GM21717 (cell line): Measurements from ENCODE around the gene SEC23IP.

Experiments used
- ATAC-seq: cut with Tn5 transposase; IDR thresholded peaks from one replicate; pipeline ENCODE4 v1.9.1; 2021; ENCODE audit warnings: mild to moderate bottlenecking, moderate library complexity; ENCODE audit not compliant: unreplicated experiment

The SEC23IP gene

DNA sequence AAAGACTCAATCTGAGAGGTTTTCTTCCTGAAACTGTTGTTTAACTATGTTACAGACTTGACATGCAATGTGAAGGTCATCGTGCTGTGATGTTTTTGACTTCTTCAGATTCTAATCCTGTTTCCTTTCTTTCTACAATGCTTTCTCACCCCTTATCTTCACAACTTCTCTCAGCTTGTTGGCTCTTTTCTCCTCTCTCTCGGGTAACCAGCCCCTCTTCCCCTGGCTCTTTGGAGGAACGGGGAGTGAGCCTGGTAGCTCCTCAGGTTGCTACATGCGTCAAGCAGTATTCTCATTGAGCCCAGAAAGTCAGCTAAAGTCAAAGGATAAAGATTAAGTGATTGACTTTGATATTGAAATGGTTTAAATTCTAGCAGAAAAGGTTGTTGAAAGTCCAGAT is 40.1 kb downstream of the SEC23IP start:
- no peak for ATAC-seq

DNA sequence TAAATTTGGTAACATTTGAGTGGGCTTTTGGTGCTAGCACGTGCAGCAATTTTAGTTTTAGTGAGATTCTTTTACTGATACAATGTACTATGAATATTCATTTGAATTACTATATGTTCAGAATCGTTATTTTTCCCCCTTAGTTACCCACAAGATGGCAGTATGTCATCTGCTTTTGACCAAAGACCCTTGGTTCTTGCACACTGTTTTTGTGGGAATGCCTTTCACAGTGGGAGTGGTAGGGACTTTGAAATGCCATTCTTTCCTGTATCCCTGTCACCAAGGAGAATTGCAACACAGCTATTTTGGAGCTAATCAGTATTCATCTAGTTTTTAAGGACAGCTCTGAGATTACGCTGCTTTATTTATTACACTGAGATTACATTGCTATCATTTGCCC is 40.6 kb downstream of the SEC23IP start:
- no peak for ATAC-seq

- no peak for ATAC-seq
Observed at GRCh38 chr10:119940487-119940886, 48.0 kb downstream of the SEC23IP start.

GRCh38 chr10:119942973-119943372 is 50.4 kb downstream of the SEC23IP start:
- no peak for ATAC-seq

DNA sequence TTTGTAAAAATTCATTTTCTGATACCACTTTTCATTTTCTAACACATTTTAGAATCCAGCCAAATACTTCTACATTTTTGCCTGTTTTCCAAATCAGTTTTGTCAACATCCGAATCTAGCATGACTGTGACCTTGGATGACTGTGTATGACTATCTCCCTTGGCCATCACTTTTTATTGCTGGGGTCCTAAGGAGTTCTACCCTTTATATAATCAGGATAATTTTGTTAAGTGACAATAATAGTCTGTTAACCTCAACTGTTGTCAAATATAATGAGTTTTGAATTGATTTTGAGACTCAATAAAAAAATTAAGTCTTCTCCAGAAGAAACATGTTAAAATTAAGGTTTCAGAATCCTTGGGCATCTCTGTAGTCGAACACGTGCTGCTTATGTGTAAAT is 53.3 kb downstream of the SEC23IP start:
- ATAC-seq: no peak

DNA sequence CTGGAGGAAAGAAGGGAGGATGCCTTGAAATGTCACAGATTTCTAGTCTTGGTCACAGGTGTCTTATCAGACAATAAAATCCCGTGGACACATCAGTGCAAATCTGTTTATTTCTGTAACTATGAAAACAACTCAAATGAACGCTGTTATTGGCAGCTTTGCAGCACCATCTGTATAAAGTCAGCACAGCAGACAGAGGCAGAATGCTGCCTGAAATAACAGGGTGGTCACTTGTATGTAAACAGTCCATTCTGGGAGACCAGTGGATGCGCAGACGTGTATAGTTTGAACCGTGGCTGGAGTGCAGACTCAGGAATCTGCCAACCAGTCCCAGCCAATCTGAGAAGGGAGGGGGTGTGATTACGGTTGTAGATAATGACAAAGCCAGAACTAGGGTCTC is 54.8 kb downstream of the SEC23IP start:
- ATAC-seq: no peak

DNA sequence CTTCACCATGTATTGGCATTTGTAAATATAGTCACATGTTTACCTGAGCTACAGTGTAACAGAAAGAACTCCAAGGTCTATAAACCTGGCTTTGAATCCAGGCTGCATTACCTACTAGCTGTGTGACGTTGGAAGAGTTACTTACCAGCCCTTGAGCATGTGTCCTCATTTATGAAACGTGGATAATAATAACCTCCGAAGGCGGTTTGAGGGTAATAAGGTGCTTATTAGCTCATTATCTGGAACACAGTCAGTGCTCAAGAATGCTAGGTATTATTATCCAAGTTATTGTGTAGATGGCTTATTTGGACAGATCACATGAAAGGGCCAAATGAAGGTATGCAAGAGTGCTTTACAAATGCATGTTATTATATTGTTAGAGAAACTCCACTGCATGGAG is 64.9 kb downstream of the SEC23IP start:
- no peak for ATAC-seq

- ATAC-seq: no peak
Observed at GRCh38 chr10:119962837-119963236, 70.3 kb downstream of the SEC23IP start.

- no peak for ATAC-seq
Observed at GRCh38 chr10:119967066-119967465, 74.5 kb downstream of the SEC23IP start.

- no peak for ATAC-seq
Observed at GRCh38 chr10:119969609-119970008, 77.1 kb downstream of the SEC23IP start.

DNA sequence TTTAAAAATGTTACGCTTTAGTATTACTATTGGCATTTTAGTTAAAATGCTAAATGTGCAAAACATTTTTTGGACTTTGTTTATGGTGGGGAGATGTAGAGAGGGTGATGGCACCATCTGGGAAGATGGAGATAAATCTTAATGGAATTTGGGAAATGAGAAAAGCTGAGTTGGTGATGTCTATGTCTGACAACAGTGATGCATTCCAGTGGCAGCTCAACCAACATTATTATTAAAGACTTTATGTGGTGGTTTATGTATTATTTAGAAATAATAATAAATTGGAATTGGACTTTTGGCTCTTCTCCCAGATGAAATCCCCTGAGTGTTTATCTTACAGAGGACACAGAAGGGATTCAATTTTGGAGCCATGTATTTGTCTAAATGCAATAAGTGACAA is 77.6 kb downstream of the SEC23IP start:
- ATAC-seq: no peak

GRCh38 chr10:119970963-119971362 is 78.4 kb downstream of the SEC23IP start:
- no peak for ATAC-seq

- no peak for ATAC-seq
Observed at GRCh38 chr10:119973281-119973680, 80.8 kb downstream of the SEC23IP start.

GRCh38 chr10:119976421-119976820 is 83.9 kb downstream of the SEC23IP start:
- ATAC-seq: no peak

DNA sequence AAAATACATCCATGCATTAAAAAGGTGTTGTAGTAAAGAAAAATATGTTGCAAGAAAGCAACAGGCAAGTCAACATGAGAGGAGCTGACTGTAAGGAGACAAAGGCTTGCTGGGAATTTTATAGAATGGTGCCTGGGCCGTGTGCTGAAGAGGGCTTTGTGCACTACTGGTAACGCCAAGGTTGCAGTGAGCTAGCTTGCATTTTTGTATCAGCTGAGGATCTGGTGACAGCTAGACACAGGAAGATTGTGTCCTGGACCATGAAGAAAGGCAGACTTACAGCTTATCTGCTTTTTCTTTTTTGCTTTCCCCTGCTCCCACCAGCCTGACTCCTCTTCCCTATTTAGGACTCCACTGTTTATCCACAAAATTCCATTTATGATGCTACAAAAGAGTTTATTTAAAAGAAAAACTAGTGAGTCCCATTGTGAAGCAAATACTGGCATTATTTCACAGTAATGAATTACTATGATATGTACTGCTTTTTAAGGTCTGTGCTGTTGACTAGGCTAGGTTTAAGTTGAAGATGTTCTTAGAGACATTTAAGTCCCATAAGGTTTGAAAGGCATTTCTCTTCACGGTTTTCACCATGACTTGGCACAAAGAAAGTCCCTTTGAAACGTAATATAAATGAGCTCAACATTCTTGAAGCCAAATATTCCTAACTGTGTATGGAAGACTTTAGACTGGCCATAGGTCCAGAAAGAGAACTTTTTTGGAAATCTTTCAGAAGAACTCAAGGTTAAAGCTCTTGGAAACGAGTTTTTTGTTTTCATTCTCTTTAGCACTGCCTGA is 88.6 kb downstream of the SEC23IP start:
- no peak for ATAC-seq

- no peak for ATAC-seq
Observed at GRCh38 chr10:119981826-119982225, 89.3 kb downstream of the SEC23IP start.

GRCh38 chr10:119988333-119988732 is 95.8 kb downstream of the SEC23IP start:
- no peak for ATAC-seq

DNA sequence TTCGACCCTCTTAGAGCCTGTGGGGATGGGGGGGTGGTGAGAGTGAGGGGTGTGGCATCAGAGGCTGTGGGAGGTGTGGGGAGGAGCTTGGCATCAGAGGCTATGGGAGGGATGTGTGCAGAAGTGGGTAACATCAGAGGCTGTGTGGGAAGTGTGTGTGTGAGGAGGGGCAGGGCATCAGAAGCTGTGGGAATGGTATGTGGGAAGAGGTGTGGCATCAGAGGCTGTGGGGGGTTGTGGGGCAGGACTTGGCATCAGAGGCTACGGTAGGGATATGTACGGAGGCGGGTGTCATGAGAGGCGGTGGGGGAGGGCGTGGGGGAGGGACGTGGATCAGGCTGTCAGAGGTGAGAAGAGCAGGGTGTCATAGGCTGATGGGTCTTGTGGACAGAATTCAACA is 97.4 kb downstream of the SEC23IP start:
- no peak for ATAC-seq

- no peak for ATAC-seq
Observed at GRCh38 chr10:119991066-119991465, 98.5 kb downstream of the SEC23IP start.

DNA sequence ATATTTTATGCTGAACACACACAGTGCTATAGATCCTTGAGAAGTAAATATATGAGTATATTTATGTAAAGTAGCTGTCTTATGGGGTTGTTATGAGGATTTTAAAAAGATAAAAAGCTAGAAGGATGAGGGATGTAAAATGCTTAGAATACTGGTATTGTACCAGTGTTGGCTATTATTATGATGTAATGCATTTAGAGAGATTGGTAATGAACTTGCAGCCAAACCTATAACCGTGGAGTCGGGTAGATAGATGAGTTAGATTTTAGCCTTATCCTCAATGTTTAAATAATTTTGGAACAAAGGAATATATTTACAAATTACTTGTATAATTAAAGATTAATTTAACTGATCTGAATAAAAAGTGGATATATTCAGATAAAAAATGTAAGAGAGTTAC is 99.3 kb downstream of the SEC23IP start:
- ATAC-seq: no peak
